Heart left ventricle (tissue), 13 donors: ENCODE data around the gene PDZK1.
"Not testable (repeated sequence)": the region's sequence is repeated elsewhere in the genome, so short reads cannot be mapped to it uniquely, and the experiment has no call there.

Experiments used
- CTCF ChIP-seq, 12 donors: fragments of 200-600 bp; sonication (generic) in 4 of 12; IDR thresholded peaks; one replicate each; pipeline versions ENCODE4 v1.5.0 to v1.8.0; 2018 to 2022; ENCODE audit warnings: antibody characterized with exemption in 12 of 12, mild to moderate bottlenecking in 5 of 12
- POLR2A ChIP-seq, 2 donors: fragments of 450-650 bp; IDR thresholded peaks; one replicate each; pipeline ENCODE4 v1.6.1; 2017; ENCODE audit warnings: antibody characterized with exemption in 2 of 2, mild to moderate bottlenecking in 2 of 2, moderate library complexity in 2 of 2
- donor health status: ischemic (EF 13 %, LVEDD 7.1; RV severe dilation, severe dysfunction).
- donor health status: DM: no; HTN: yes; CAD: no.
- donor health status: DM: no; HTN: no; CAD: no.
- donor health status: ischemic (EF 25% LVEDD 6.9; RV normal size, moderate dysfunction).
- donor health status: ischemic (EF 25% LVEDD 5.7; RV mildly dilated, moderate dysfunction).
- donor health status: ischemic (EF 35%, LVEDD 5.7; RV mildly dilated, moderate dysfunction).
- donor health status: nonischemic (EF 11% LVEDD 7.7; RV severe dilation, severe dysfunction).
- donor health status: DM: yes; HTN: yes; CAD: no.
- donor health status: PGD.
- donor health status: ischemic (EF 29% LVEDD 5.4; RV normal size, mild dysfunction).
- donor health status: nonischemic (EF 23%, LVEDD 6.1; RV moderate dilation, normal function).

GRCh38 chr1:145684858-145685257 is 22.3 kb downstream of the PDZK1 start:
- TF ChIP-seq CTCF, POLR2A (IDR thresholded peaks at IDR 0.05): not testable (repeated sequence)
